Prostate gland (tissue), 2 donors: ENCODE measurements around the gene MATR3.

Source experiments
- POLR2A ChIP-seq: fragments of 450-650 bp; IDR thresholded peaks from one replicate; pipeline ENCODE4 v1.6.1; 2016; ENCODE audit warnings: antibody characterized with exemption, mild to moderate bottlenecking
- TF ChIP-seq, protein P1 (sequence below), 4 experiments: fragments of 200-600 bp in 2 of 4; fragments of 450-650 bp in 2 of 4; sonication (generic) in 2 of 4; IDR thresholded peaks; 1 replicate in 3 of 4; 2 replicates in 1 of 4; pipeline ENCODE4 v1.5.1; 2016 to 2019; ENCODE audit warnings: antibody characterized with exemption in 4 of 4, mild to moderate bottlenecking in 2 of 4, moderate library complexity in 2 of 4

DNA sequence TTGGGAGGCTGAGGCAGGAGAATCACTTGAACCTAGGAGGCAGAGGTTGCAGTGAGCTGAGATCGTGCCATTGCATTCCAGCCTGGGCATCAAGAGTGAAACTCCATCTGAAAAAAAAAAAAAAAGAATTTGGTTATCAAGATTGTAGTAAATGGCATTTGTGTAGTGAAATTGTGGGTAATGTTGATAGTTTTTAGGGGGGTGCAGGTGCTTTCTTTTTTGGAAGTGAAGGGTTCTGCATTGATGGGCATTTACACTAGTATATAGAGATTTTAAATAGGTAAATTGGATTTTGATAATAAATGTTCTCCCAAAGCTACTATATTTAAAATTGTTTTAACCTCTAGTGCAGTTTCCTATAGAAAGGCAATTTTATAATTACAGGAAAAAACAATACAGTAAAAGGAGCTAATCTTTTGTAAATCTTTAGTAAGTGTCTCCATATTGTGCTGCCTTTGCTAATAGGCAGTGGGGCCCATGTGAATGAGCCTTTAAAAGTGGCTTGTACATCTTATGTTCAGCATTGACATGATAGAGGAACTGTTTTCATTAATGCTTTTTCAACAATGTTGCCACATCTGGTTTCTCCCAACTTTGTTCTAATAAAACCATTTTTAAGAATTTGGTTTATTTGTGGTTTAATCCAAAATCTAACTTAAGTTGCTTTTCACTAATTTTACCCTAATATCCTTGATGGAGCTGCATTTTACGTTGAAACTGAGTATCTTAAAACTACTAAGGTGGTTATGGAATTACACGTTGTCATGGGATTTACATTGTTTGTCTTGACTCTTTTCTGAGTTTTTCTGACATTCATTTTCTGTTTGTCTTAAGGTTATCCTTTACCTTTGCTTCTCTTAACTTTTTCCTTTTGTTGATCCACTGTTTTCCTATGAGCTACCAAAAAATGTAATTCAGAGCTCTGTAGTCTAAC, 11.1 kb downstream of the MATR3 start:
- TF ChIP-seq, protein P1, sequence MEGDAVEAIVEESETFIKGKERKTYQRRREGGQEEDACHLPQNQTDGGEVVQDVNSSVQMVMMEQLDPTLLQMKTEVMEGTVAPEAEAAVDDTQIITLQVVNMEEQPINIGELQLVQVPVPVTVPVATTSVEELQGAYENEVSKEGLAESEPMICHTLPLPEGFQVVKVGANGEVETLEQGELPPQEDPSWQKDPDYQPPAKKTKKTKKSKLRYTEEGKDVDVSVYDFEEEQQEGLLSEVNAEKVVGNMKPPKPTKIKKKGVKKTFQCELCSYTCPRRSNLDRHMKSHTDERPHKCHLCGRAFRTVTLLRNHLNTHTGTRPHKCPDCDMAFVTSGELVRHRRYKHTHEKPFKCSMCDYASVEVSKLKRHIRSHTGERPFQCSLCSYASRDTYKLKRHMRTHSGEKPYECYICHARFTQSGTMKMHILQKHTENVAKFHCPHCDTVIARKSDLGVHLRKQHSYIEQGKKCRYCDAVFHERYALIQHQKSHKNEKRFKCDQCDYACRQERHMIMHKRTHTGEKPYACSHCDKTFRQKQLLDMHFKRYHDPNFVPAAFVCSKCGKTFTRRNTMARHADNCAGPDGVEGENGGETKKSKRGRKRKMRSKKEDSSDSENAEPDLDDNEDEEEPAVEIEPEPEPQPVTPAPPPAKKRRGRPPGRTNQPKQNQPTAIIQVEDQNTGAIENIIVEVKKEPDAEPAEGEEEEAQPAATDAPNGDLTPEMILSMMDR (IDR thresholded peaks at IDR 0.05): no peak
- TF ChIP-seq POLR2A: no peak
